Stimulated activated CD4-positive, alpha-beta T cell treated with anti-CD3 and anti-CD28 coated beads, Interleukin-1b, Interleukin-23, amount 100 ng/mL, for 48 hours (primary cell): Measurements from ENCODE around the gene OTULINL.
A peak's percentile ranks its signal among the peaks of the same experiment; 100 is the strongest.
"Not testable (repeated sequence)": the region's sequence is repeated elsewhere in the genome, so short reads cannot be mapped to it uniquely, and the experiment has no call there.

ENCODE experiments used
- DNase-seq: peaks from one replicate; pipeline ENCODE4 v3.0.0-alpha.2; 2020

The OTULINL gene

DNA sequence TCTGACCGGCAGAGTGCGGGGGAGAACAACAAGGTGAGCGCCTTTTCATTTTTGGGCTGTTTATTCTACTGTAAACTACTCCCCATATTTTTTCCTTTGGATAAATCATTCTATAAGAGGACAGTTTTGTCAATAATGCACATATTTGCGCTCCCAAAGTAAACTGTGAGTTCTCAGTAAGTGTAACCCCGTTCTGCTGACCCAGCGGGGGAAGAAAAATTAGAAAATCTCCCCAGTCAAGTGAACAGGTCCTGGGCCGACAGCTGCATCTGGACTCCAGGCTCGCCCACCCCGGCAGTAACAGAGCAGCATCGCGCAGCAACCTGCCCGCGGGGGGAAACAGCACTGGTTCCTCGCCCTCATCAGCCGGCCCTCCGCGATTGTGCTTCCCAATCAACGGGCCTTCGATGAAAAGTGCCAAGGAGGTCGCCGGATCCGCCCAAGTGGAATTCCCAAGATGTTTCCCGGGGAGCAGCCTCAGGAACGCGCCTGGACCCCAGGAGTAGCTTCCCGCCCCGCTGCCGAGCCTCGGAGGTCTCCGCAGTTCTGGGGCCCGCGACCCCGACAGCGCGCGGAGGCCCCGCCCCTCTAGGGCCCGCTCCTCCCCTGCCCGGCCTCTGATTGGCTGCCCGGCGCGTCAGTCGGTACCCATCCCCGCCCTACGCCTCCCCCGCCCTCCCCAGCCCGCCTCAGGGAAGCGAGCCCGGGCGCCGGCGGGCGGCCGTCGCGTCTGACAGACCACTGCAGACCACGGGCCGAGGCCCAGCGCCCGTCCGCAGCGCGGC is at the start of gene OTULINL:
OTULINL (plus strand) TSS at position 687 of the 785 bp plus-strand sequence. CDS start 103 bp downstream, outside the sequence.
- DNase-seq = peak; percentile 85

DNA sequence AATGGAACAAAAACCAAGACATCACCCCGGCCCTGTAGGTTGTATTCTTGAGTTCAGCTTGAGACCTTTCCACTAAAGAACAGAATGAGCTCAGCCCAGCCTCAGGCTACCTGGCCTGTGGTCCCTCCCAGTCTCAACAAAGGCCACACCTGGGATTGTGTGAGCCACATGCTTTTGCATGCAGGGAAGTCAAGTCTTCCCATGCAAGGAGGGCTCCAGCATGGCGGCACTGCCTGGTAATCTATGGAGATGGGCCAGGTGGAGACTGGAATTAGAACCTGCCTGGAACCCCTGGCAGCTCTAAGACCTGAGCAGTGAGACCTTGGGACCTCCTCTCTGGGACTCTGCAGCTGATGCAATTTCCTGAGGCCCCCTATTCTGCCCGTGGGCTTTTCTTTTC is 49.4 kb upstream of the OTULINL start:
- no peak for DNase-seq

DNA sequence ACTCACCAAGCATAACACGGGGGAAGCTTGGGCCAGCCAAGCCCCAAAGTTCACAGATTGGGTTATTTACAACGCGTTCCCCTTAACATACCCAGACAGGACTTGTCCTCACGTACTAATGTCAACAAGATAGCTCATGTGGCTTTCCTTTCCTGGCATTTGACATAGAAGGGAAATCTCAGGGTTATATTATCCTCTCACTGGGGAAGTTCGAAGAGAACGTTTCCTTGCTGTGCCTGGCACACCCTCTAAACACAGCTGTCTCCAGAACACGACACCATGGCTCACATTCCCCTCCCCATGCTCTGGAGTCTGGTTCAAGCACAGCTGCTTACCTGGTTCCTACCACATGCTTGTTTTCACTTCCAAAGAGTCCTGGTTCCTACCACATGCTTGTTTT is 46.8 kb upstream of the OTULINL start:
- no peak for DNase-seq

DNA sequence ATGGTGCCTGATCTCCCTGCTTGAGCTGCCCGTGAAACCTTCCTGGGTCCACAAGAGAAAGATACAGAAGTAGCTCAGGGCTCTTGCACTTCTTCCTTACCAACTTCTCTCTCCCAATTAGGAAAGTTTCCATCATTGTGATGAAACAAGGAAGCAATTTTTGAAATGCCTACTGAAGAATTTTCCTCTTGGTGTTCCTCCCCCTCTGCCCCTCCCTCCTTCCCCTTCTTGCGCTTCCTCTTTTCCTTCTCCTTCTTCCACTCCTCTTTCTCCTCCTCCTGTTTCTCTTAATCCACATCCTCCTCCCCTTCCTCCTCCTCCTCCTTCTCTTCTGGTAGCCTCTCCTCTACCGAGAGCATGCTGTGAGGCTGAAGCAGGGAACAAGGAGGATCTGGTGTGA is 36.3 kb upstream of the OTULINL start:
- no peak for DNase-seq

DNA sequence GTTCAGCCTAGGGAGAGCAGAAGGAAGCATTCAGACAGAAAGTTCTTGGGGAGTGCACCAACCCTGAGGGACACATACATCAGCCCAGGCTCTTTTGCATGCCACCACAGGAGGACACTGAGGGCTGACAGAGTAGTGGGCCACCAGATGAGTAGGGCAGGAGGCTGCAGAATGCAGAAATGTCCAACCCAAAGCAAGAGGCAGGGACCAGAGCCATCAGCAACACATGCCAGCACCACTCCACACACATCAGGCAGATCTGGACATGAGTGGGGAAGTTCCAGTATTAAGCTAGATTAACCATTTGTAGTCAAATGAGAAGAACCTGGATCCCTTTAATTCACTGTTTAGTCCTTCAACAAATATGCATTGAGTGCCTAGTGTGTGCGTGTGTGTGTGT is 35.7 kb upstream of the OTULINL start:
- DNase-seq = no peak

DNA sequence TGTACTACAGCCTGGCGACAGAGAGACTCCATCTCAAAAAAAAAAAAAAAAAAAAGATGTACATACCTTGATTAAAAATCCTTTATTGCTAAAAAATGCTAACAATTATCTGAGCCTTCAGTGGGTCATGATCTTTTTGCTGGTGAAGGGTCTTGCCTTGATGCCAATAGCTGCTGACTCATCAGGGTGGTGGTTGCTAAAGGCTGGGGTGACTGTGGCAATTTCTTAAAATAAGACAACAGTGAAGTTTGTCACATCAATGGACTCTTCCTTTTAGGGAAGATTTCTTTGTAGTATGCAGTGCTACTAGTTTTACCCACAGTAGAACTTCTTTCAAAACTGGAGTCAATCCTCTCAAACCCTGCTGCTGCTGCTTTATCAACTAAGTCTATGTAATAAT is 33.9 kb upstream of the OTULINL start:
- no peak for DNase-seq

DNA sequence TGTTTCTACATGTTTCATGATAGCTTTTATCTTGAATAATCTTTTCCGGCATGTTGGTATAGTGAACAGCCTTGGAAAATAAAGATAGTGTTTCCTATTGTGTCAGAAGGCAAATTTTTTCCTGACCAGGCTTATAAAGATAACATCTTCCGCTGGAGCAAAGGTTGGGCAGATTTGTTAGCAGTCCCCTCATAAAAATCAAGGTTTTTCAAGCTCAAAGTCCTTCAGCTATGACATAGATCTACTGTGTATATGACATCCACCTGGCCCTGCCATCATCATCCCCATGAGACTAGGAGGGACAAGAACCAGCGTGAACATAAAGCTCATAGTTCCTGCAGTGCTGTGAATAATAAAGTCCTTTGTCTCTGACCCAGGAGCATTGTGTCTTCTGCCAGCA is 30.4 kb upstream of the OTULINL start:
- DNase-seq = no peak

DNA sequence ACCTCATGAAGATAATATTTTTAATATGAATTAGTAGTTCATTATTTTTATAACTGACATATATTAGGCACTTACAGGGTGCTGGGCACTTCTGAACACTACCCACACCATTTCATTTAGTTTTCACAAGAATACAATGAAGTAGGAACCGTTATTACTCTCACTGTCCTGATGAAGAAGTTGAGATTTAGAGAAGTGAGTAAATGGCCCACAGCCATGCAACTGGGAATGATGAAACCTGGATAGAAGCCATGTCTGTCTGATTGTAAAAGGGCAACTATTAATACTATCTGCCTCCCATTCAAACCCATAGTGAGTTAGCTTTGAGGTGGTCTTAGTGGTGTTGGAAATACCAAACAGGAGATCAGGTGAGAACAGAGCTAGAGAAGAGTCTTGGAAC is 29.6 kb upstream of the OTULINL start:
- no peak for DNase-seq

DNA sequence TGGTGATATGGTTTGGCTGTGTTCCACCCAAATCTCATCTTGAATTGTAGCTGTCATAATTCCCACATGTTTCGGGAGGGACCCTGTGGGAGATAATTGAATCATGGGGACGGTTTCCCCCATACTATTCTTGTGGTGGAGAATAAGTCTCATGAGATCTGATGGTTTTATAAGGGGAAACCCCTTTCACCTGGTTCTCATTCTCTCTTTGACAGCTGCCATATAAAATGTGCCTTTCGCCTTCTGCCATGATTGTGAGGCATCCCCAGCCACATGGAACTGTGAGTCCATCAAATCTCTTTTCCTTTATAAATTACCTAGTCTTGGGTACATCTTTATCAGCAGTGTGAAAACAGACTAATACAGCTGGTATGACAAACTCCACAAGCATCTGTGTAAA is 27.3 kb upstream of the OTULINL start:
- not testable (repeated sequence) for DNase-seq

DNA sequence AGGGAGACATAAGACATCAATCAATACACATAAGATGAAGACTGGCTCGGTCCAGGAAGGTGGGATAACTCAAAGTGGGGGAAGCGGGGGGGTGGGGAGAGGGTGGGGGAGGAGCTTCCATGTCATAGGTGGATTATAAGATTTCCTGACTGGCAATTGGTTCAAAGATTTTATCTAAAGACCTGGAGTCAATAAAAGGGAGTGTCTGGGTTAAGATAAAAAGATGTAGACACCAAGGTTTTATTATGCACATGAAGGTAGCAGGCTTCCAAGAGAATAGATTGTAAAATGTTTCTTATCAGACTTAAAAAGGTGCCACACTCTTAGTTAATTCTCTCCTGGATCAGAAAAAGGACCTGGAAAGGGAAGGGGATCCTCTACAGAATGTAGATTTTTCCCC is 25.6 kb upstream of the OTULINL start:
- no peak for DNase-seq

DNA sequence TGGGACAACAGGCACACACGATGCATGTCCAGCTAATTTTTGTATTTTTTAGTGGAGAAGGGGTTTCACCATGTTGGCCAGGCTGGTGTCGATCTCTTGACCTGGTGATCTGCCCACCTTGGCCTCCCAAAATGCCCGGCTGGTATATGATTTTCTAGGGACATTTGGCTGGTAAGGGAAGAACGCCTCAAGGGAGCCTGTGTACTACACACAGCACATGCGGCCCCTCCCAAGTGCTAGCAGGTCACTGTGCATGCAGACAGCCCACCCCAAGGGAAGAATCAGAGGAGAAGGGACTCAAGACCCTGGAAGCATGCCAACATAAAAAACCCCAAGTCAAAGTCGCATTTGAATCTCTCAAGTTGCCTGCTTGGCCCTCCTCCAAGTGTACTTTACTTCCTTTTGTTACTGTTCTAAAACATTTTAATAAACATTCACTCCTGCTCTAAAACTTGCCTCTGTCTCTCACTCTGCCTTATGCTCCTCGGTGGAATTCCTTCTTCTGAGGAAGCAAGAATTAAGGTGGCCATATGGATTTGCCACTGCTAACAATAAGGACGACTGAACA is 24.3 kb upstream of the OTULINL start:
- no peak for DNase-seq

DNA sequence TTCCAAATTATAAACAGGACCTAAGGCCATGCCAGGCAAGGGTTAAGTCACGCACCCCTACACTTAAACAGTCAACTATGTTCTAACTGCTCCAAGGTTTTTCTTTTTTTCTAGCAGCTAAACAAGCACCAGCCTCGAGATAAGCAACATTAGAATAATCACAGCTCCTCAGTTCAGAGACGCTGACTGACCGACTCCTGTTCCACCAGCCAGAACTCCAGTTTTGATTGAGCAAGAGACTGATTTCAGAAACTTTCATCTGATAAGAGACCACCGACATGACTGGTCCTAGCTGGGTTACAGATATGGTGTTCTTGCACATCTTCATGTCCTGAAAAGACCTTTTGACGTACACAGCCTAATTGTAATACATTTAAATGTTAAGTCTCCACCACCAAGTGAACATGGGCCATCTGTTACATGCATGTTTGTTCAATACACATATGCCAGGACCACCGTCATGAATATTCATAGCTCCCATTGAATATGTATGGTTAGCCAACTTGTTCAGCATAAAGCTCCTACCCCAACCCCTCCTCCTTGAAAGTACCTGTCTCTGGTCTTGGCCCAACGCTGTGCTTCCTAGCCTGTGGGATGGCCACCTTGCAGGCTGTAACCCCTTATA is 23.7 kb upstream of the OTULINL start:
- no peak for DNase-seq

DNA sequence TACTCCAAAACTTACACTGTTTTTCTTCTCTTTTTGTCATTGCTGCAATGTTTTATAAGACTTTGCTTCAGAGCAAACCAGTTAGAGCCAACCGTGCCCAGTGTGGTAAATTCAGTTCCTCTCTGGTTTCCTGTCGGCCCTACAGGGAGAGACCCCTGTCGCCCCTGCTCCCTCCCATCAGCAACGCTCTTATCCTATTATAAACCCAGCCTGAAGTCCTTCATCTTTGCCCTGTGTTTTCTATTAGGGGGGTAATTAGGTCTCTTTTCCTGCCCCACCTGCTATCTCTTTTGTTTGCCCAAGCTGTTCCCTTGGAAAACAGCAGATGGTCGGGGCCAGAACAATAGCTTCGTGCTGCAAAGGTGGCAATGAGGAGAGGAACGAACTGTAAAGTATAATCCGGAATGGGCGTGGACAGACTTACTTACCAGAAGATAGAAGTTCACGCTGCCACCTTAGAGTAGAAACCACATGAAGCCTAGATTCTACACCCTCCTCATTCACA is 21.4 kb upstream of the OTULINL start:
- no peak for DNase-seq

DNA sequence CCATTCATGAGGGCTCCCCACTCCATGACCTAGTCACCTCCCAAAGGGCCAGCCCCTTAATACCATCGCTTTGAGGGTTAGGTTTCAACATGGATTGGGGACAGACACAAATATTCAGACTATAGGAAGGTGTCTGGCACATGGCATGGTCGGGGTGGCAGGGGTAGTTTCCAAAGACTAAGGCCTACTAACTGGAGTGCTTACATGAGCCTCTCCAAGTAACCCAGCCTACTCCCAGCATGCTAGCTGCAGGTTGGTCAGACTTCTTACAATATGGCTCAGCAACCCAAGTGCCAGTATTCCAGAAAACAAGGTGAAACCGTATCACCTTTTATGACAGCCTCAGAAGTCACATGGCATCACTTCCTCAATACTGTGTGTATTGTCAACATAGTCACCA is 19.9 kb upstream of the OTULINL start:
- DNase-seq = no peak

DNA sequence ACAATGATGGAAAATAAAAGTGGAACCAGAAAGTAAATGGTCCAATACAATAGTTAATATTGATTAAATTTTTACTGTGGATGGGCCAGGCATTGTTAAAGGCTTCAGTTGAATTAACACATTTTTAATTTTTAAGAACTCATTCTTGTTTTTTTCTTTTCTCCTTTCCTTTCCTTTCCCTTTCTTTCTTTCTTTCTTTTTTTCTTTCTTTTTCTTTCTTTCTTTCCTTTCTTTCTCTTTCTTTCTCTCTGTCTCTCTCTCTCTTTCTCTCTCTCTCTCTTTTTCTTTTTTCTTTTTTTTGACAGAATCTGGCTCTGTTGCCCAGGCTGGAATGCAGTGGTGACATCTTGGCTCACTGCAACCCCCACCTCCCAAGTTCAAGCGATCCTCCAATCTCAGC is 13.3 kb upstream of the OTULINL start:
- no peak for DNase-seq

DNA sequence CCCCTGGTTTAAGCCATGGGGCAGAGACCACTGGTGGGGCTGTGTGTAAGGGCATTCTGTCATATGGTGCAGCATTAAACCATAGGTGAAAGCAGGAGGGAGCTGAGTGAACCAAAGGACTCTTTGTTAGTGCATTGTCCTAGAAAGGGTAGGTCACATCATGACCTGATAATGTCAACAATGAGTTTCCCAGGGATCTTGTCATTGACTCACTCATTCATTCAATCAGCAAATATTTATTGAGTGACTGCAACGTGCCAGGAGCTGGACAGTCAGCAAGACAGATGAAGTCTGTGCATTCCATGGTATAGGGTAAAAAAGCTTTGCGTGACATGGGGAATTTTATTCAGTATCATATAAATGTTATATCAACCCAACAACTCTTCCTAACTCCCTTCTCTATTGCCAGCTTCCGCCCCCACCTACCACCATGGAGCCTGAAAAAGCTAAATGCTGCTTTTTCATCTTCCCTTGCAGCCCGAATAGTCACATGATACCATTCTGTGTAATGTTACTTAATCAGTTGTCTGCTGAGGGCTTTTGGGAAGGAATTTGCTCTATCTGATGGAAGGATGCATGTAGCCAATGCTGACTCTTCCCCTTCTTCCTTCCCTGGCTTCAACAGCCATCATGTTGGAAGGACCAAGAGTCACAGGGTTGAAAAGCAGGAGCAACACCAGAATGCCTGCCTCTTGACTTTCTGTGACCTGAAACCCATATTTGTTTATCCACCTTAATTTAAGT is 11.5 kb upstream of the OTULINL start:
- no peak for DNase-seq

DNA sequence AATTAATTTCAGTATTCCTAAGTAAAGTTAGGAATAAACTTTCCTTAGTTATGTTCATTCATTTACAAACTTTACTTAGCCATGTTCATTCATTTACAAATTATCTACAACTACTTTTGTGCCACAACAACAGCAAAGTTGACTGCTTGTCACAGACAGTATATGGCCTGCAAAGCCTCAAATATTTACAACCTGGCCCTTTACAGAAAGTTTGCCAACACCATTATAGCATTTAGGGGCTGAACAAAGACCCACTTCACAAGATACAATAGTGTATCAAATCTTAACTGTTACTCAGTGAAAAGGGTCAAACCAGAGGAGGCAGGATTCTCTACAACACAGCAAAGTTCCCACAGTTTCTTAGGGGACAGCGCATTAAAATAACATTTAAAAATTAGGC is 9.7 kb upstream of the OTULINL start:
- DNase-seq = no peak

DNA sequence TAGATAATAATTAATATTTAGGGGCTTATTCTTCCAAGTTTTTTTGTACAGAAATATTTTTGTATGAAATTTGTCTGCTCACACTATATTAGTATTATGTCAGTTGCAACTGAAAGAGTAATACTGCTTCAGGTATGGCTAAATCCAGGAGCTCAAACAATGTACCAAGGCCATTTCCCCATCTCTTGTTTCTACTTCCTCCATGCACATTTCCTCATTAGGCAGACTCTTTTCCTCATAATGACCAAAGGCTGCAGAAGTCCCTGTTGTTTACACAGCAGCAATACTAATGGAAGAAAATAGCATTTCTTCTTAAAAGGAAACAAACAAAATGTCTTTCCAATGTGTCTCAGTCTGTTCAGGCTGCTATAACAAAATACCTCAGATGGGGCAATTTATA is 9.2 kb upstream of the OTULINL start:
- DNase-seq = no peak

DNA sequence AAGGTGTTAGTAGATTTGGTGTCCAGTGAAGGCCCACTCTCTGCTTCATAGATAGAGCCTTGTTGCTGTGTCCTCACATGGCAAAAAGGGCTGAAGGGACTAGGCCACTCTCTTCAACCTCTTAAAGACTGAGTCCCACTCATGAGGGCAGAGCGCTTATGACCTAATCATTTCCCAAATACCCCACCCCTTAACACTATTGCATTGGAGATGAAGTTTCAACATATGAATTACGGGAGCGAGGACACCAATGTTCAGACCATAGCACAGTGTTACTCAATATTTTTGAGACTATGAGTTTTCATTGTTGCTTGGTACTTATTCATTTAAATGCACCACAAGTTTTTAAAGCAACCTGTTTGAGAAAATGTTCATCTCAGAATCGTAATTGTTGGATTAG is 8.8 kb upstream of the OTULINL start:
- no peak for DNase-seq

DNA sequence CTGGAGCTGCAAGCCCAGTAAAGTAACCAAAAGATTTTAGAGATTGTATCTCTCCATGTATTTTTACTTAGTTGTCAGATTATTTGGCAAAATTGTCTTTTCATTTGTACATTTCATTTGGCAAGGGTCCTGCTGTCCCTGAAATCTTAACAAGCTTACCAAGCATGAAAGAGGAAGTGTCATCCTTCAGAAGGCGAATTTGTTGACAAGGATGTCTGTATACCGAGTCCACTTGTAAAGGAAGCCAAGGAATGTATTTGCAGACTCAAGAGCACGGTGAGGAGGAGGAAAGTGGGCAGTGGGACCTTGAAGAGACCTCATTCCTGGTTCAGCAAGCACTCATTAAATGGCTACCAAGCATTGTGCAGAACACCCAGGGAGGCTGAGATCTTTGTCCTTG is 7.5 kb upstream of the OTULINL start:
- DNase-seq = no peak

DNA sequence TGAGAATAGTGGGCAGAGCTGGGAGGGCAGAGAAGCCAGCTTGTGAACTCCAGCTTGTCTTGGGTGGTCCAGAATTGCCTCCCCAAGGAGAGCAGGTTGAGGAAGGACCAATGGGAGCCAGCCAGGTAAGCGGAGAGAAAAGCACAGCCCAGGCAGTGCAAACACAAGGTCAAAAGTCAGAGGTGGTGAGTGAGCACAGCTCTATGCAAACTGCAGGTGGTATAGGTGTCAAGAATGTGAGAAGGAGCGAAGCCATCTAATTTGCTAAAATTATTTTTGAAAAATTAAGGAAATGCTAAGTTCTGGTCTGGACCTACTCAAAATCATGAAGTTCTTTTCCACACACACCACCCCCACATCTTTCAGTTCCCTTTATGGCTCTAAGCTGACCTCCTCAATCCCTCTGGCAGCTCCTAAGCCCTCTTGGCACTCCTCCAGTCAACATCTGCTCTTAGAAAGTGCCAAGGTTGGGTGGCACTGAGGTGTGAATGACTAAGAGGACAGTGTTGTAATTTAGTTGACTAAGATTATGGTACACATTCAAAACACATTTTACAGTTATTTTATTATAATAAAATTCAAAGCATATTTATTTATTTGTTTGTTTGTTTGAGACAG is 6.6 kb upstream of the OTULINL start:
- no peak for DNase-seq

DNA sequence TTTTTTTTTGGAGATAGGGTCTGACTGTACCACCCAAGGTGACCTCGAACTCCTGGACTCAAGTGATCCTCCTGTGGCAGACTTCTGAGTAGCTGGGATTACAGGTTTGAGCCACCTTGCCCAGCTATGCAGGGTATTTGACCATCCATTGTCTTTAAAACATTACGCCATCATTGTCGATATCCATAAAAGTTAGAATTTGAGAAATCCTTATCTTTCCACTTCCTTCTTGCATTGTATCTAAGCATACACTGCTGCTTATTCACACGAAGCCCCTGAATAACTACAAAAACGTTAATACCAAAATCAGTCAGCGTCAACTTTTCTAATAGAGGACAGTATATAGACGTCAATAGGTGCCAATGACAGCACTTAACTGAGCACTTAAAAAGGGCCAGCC is 5.4 kb upstream of the OTULINL start:
- DNase-seq = no peak

DNA sequence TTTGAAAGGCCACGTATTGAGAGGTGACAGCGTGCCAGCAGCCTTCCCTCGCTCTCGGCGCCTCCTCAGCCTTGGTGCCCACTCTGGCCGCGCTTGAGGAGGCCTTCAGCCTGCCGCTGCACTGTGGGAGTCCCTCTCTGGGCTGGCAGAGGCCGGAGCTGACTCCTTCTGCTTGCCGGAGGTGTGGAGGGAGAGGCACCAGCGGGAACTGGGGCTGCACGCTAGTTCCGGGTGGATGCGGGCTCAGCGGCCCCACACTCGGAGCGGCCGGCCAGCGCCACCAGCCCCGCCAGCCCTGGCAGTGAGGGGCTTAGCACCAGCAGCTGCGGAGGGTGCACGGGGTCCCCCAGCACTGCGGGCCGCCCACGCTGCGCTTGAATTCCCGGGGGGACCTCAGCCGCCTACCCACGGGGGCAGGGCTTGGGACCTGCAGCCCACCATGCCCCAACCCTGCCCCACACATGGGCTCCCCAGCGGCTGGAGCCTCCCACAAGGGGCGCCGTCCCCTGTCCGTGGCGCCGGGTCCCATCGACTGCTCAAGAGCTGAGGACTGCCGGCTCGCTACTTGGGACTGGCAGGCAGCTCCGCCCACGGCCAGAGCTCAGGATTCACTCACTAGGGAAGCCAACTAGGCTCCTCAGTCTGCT is 4.4 kb upstream of the OTULINL start:
- DNase-seq = no peak
